ENCODE data around the gene ANTXRL.

The ANTXRL gene

GRCh38 chr10:46304062-46304461 lies 17.3 kb downstream of the ANTXRL start:
- no peak for TF ChIP-seq USF1 (IDR thresholded peaks at IDR 0.05)
- no peak for TF ChIP-seq TAF1 (IDR thresholded peaks at IDR 0.05; ENCODE audit: low read depth)
- no peak for TF ChIP-seq TEAD4 (IDR thresholded peaks at IDR 0.05)

GRCh38 chr10:46305079-46305818 lies 18.5 kb downstream of the ANTXRL start:
- TF ChIP-seq TEAD4 (IDR thresholded peaks at IDR 0.05) (no peak), ZBTB7A (IDR thresholded peaks at IDR 0.05; ENCODE audit: low read depth) (no peak), TCF12 (IDR thresholded peaks at IDR 0.05; ENCODE audit: low read depth) (no peak), REST (IDR thresholded peaks at IDR 0.05; ENCODE audit: low read depth) (no peak), NFIC (IDR thresholded peaks at IDR 0.05) (no peak)

- no peak for TF ChIP-seq EP300 (IDR thresholded peaks at IDR 0.05; ENCODE audit: borderline replicate concordance)
- no peak for TF ChIP-seq CREB1 (IDR thresholded peaks at IDR 0.05; ENCODE audit: low read depth)
- TF ChIP-seq ZBTB7A (IDR thresholded peaks at IDR 0.05; ENCODE audit: low read depth): no peak
Observed at GRCh38 chr10:46305986-46306385, 19.2 kb downstream of the ANTXRL start.

- TF ChIP-seq EGR1 (IDR thresholded peaks at IDR 0.05) (no peak), RAD21 (IDR thresholded peaks at IDR 0.05; ENCODE audit: low read depth) (no peak), USF1 (IDR thresholded peaks at IDR 0.05) (no peak), REST (IDR thresholded peaks at IDR 0.05; ENCODE audit: low read depth) (no peak), TEAD4 (IDR thresholded peaks at IDR 0.05) (no peak)
Observed at GRCh38 chr10:46306516-46307184, 19.9 kb downstream of the ANTXRL start.

GRCh38 chr10:46307281-46308112 lies 20.7 kb downstream of the ANTXRL start:
- no peak for TF ChIP-seq EP300 (IDR thresholded peaks at IDR 0.05; ENCODE audit: borderline replicate concordance)
- no peak for TF ChIP-seq TAF1 (IDR thresholded peaks at IDR 0.05; ENCODE audit: low read depth)
- TF ChIP-seq FOXM1 (IDR thresholded peaks at IDR 0.05; ENCODE audit: borderline replicate concordance, low read depth): no peak
- no peak for TF ChIP-seq ZBTB7A (IDR thresholded peaks at IDR 0.05; ENCODE audit: low read depth)
- no peak for TF ChIP-seq EGR1 (IDR thresholded peaks at IDR 0.05)
- TF ChIP-seq TEAD4 (IDR thresholded peaks at IDR 0.05): no peak
- TF ChIP-seq TCF12 (IDR thresholded peaks at IDR 0.05; ENCODE audit: low read depth): no peak
- TF ChIP-seq REST (IDR thresholded peaks at IDR 0.05; ENCODE audit: low read depth): no peak
- no peak for TF ChIP-seq RAD21 (IDR thresholded peaks at IDR 0.05; ENCODE audit: low read depth)
- no peak for TF ChIP-seq USF1 (IDR thresholded peaks at IDR 0.05)
- TF ChIP-seq CEBPB (IDR thresholded peaks at IDR 0.05): no peak
- no peak for TF ChIP-seq CREB1 (IDR thresholded peaks at IDR 0.05; ENCODE audit: low read depth)
- no peak for TF ChIP-seq NFIC (IDR thresholded peaks at IDR 0.05)
- TF ChIP-seq YY1 (IDR thresholded peaks at IDR 0.05; ENCODE audit: low read depth): no peak
- TF ChIP-seq MAX (IDR thresholded peaks at IDR 0.05): no peak

Data from Ishikawa (cell line).